HG03175 (cell line): Measurements from ENCODE around the gene AMPD2.

ENCODE experiments used
- ATAC-seq: cut with Tn5 transposase; IDR thresholded peaks from one replicate; pipeline ENCODE4 v1.9.1; 2021; ENCODE audit warnings: mild to moderate bottlenecking, moderate library complexity; ENCODE audit not compliant: unreplicated experiment

Gene AMPD2

GRCh38 chr1:109616391-109616790 lies 3.2 kb upstream of the AMPD2 start:
- no peak for ATAC-seq

- ATAC-seq, result no peak
Observed at GRCh38 chr1:109617291-109617801, 2.3 kb upstream of the AMPD2 start.

- ATAC-seq, result no peak
Observed at GRCh38 chr1:109618661-109619575, 719 bp upstream of the AMPD2 start.

GRCh38 chr1:109620401-109620791 lies 759 bp downstream of the AMPD2 start:
- ATAC-seq, result no peak

- ATAC-seq, result peak; percentile 71
Observed at GRCh38 chr1:109620841-109621286, 1.2 kb downstream of the AMPD2 start.

- ATAC-seq, result no peak
Observed at GRCh38 chr1:109621379-109622136, 1.9 kb downstream of the AMPD2 start.

- no peak for ATAC-seq
Observed at GRCh38 chr1:109622137-109622892, 2.7 kb downstream of the AMPD2 start.

GRCh38 chr1:109622895-109623294 lies 3.3 kb downstream of the AMPD2 start:
- ATAC-seq, result no peak

GRCh38 chr1:109623601-109624161 lies 4.0 kb downstream of the AMPD2 start:
- ATAC-seq, result no peak

GRCh38 chr1:109624201-109625010 lies 4.8 kb downstream of the AMPD2 start:
- ATAC-seq, result no peak

- ATAC-seq, result no peak
Observed at GRCh38 chr1:109625176-109625575, 5.5 kb downstream of the AMPD2 start.

GRCh38 chr1:109625601-109626560 lies 6.2 kb downstream of the AMPD2 start:
- ATAC-seq, result no peak

- ATAC-seq, result no peak
Observed at GRCh38 chr1:109626682-109627408, 7.2 kb downstream of the AMPD2 start.

- no peak for ATAC-seq
Observed at GRCh38 chr1:109627692-109628399, 8.2 kb downstream of the AMPD2 start.

GRCh38 chr1:109628540-109629321 lies 9.1 kb downstream of the AMPD2 start:
- ATAC-seq, result no peak

- ATAC-seq, result no peak
Observed at GRCh38 chr1:109629372-109630030, 9.9 kb downstream of the AMPD2 start.
